Measurements from ENCODE around the gene SETD2. TPM values are rescaled to one million over a fixed set of nuclear protein-coding genes. Genes with fewer than 3 reads are reported as not detected.
A peak's percentile ranks its signal among the peaks of the same experiment; 100 is the strongest.

SETD2 gene
- total and polyA plus RNA-seq, 9 of the 15 experiments (the other 6 are each of a cell fraction or from before 2014, with no cell fraction given): 8.2 to 44.0 (median 33.6) TPM

DNA sequence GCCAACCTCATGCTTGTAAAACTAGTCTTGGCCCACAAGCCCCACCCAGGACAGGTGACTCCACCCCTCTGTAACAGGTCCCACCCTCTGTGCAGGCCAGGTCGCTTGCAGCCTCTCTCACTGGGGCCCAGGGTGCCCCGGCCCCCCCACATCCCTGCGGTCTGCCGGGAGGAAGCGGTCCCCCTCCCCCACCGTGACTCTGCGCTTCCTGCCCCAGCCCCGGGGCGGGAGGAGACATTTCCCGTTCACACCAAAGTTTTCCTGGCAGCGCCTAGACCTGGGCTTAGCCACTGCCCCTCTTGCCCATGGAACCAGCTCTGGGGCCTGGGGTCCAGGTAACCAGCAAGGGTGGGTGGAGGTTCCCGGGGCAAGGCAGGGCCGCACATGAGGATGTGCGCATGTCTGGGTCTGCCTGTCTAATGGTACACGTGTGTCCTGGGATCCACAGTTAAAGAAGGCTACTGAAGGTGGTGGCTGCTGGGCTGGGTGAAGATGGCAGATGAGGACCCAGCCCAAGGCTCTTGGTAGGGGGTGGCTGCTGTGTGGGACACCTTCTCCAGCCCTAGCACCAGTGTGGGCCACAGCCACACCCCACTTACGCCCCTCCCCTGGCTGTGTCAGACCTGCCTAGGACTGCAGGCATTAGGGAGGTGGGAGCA is 176.0 kb downstream of the SETD2 start (continued):
- no peak for TF ChIP-seq ZNF79 (CRISPR knock-in tag; IDR thresholded peaks at IDR 0.05; ENCODE audit: low read depth)
- peak; percentile 50; the same call in 1 of the 2 replicates for TF ChIP-seq CC2D1A (IDR thresholded peaks at IDR 0.05)
- peak in 1 of 2 experiments; percentile 97; a peak in 2 of 4 replicates for TF ChIP-seq KDM4B (IDR thresholded peaks at IDR 0.05; ENCODE audit: borderline replicate concordance in 2 of 2, low read depth in 1 of 2)
- no peak for TF ChIP-seq FUS (optimal IDR thresholded peaks at IDR 0.05; ENCODE audit: low read depth, low read length)
- TF ChIP-seq CBFA2T2 (conservative IDR thresholded peaks at IDR 0.05): 0 out of 2 replicates have a peak, but pooled peaks have one; percentile 21
- TF ChIP-seq, protein P1, sequence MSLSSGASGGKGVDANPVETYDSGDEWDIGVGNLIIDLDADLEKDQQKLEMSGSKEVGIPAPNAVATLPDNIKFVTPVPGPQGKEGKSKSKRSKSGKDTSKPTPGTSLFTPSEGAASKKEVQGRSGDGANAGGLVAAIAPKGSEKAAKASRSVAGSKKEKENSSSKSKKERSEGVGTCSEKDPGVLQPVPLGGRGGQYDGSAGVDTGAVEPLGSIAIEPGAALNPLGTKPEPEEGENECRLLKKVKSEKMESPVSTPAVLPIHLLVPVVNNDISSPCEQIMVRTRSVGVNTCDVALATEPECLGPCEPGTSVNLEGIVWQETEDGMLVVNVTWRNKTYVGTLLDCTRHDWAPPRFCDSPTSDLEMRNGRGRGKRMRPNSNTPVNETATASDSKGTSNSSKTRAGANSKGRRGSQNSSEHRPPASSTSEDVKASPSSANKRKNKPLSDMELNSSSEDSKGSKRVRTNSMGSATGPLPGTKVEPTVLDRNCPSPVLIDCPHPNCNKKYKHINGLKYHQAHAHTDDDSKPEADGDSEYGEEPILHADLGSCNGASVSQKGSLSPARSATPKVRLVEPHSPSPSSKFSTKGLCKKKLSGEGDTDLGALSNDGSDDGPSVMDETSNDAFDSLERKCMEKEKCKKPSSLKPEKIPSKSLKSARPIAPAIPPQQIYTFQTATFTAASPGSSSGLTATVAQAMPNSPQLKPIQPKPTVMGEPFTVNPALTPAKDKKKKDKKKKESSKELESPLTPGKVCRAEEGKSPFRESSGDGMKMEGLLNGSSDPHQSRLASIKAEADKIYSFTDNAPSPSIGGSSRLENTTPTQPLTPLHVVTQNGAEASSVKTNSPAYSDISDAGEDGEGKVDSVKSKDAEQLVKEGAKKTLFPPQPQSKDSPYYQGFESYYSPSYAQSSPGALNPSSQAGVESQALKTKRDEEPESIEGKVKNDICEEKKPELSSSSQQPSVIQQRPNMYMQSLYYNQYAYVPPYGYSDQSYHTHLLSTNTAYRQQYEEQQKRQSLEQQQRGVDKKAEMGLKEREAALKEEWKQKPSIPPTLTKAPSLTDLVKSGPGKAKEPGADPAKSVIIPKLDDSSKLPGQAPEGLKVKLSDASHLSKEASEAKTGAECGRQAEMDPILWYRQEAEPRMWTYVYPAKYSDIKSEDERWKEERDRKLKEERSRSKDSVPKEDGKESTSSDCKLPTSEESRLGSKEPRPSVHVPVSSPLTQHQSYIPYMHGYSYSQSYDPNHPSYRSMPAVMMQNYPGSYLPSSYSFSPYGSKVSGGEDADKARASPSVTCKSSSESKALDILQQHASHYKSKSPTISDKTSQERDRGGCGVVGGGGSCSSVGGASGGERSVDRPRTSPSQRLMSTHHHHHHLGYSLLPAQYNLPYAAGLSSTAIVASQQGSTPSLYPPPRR (CRISPR knock-in tag; IDR thresholded peaks at IDR 0.05; ENCODE audit: borderline replicate concordance): peak; percentile 98
- TF ChIP-seq ZBED1 (IDR thresholded peaks at IDR 0.05): 0 out of 2 replicates have a peak, but pooled peaks have one; percentile 78
- TF ChIP-seq MXI1 (IDR thresholded peaks at IDR 0.05; ENCODE audit: low read depth, low read length): 0 out of 2 replicates have a peak, but pooled peaks have one; percentile 11
- no peak for TF ChIP-seq MTF1 (CRISPR knock-in tag; IDR thresholded peaks at IDR 0.05; ENCODE audit: borderline replicate concordance)
- TF ChIP-seq PHF20 (IDR thresholded peaks at IDR 0.05; ENCODE audit: partially characterized antibody): peak; percentile 6
- TF ChIP-seq E2F3 (CRISPR knock-in tag; IDR thresholded peaks at IDR 0.05): peak; percentile 67
- peak; percentile 74; the same call in 1 of the 2 replicates for TF ChIP-seq LCOR (CRISPR knock-in tag; IDR thresholded peaks at IDR 0.05)
- no peak for TF ChIP-seq ZNF699 (CRISPR knock-in tag; IDR thresholded peaks at IDR 0.05; ENCODE audit: insufficient replicate concordance)
- TF ChIP-seq NR2C2 (CRISPR knock-in tag; IDR thresholded peaks at IDR 0.05): peak; percentile 64
- peak; percentile 86 for TF ChIP-seq NR2C2 (tag; IDR thresholded peaks at IDR 0.05)
- TF ChIP-seq ZNF583 (CRISPR knock-in tag; IDR thresholded peaks at IDR 0.05): no peak
- TF ChIP-seq ZNF561 (CRISPR knock-in tag; conservative IDR thresholded peaks at IDR 0.05): no peak
- peak; percentile 87 for TF ChIP-seq SMARCA5 (IDR thresholded peaks at IDR 0.05)
- TF ChIP-seq POLR2AphosphoS2 (IDR thresholded peaks at IDR 0.05; ENCODE audit: low read length): peak; percentile 66; the same call in 1 of the 2 replicates
- TF ChIP-seq MCM3 (IDR thresholded peaks at IDR 0.05): no peak
- TF ChIP-seq BHLHE40 (IDR thresholded peaks at IDR 0.05; ENCODE audit: low read length): peak; percentile 43; the same call in 1 of the 2 replicates
- TF ChIP-seq ZKSCAN1 (IDR thresholded peaks at IDR 0.05; ENCODE audit: low read depth, low read length): 0 out of 2 replicates have a peak, but pooled peaks have one; percentile 31
- no peak for TF ChIP-seq TFAM (CRISPR knock-in tag; conservative IDR thresholded peaks at IDR 0.05)
- TF ChIP-seq ZNF324 (CRISPR knock-in tag; IDR thresholded peaks at IDR 0.05): no peak
- TF ChIP-seq ZFX (CRISPR knock-in tag; IDR thresholded peaks at IDR 0.05): peak; percentile 76
- TF ChIP-seq C11orf30 (IDR thresholded peaks at IDR 0.05; ENCODE audit: low read depth): peak; percentile 93
- no peak for TF ChIP-seq ZNF124 (CRISPR knock-in tag; IDR thresholded peaks at IDR 0.05)
- no peak for TF ChIP-seq DMBX1 (CRISPR knock-in tag; IDR thresholded peaks at IDR 0.05; ENCODE audit: borderline replicate concordance)
- TF ChIP-seq HCFC1 (IDR thresholded peaks at IDR 0.05; ENCODE audit: low read depth, low read length): no peak; the same call in 1 of the 2 replicates
